ENCODE data around the gene EPC1. TPM values are rescaled to one million over a fixed set of nuclear protein-coding genes. Genes with fewer than 3 reads are reported as not detected.

Gene EPC1
- total RNA-seq, 2 experiments from 2014 or later: 27.1 to 27.3 TPM

DNA sequence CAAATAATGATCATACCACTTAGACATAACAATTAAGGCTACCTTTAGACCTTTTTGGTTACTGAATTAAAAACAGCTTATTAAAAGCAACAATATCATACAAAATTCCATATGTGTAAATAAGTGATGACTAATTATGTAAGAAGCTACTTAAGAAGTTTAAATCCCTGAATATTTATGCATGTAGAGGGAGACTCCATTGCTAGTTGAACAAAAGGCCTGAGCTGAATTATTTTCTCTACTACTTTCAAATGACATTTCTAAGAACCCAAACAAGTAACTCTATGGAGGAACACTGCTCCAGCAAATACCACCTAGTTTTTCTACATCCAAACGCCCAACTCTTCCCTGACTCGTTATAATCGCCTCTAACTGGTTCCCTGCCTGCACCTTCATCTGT, 31.5 kb downstream of the EPC1 start:
- Mint-ChIP-seq H3K27me3 (no peaks in the 10 kb centered on the region), H3K9me3 (no peaks in the 10 kb centered on the region), H3K27ac (peak overlapping the region; percentile 66), H3K4me3 (no peak overlapping the region), H3K4me1 (ENCODE audit: low read depth) (peaks cover 74% of the 10 kb centered on the region), H3K36me3 (peaks cover 2% of the 10 kb centered on the region)
- CTCF ChIA-PET: interaction anchor here (1.2 to 1.9 kb wide), 2 partner anchors 22 to 30 kb away, joined by 3 to 8 read pairs; no protein-coding TSS in a partner anchor
- POLR2A ChIA-PET: no interaction called here
- no peak for DNase-seq
- intact Hi-C loops (cut with micrococcal nuclease): no loop called here

GRCh38 chr10:32314588-32314987, 32.4 kb downstream of the EPC1 start:
- CTCF ChIA-PET: interaction anchor here (1.2 to 1.9 kb wide), 3 partner anchors 21 to 31 kb away, joined by 3 to 8 read pairs (median 5); no protein-coding TSS in a partner anchor
- peaks cover 2% of the 10 kb centered on the region for H3K36me3 Mint-ChIP-seq

DNA sequence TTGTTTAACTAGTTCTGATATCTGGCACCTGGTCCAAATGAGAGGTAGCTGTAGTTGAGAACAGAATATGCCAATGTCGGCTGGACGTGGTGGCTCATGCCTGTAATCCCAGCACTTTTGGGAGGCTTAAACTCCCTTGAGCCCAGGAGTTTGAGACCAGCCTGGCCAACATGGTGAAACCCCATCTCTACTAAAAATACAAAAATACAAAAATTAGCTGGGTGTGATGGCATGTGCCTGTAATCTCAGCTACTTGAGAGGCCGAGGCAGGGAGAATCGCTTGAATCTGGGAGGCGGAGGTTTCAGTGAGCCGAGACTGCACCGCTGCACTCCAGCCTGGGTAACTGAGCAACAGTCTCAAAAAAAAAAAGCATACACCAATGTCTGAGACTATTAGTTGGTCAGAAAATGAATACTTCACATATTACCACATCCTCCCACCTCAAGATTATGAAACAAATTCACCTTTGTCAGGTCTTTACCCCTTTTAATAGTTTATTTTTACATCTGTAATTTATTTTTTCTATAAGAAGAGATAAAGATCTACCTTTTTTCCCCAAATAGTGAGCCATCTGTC, 38.8 kb downstream of the EPC1 start:
- no peaks in the 10 kb centered on the region for H3K9me3 Mint-ChIP-seq
- DNase-seq: peak; percentile 41
- peak overlapping the region; percentile 76 for H3K27ac Mint-ChIP-seq
- H3K36me3 Mint-ChIP-seq: peaks cover 19% of the 10 kb centered on the region
- CTCF ChIA-PET: interaction anchor here (2.1 kb wide), 1 partner anchor 38 kb away, joined by 6 read pairs; no protein-coding TSS in a partner anchor
- H3K4me3 Mint-ChIP-seq: peak overlapping the region; percentile 53
- no peaks in the 10 kb centered on the region for H3K27me3 Mint-ChIP-seq
- intact Hi-C loops (cut with micrococcal nuclease): no loop called here
- peaks cover 66% of the 10 kb centered on the region for H3K4me1 Mint-ChIP-seq (ENCODE audit: low read depth)
- POLR2A ChIA-PET: interaction anchor here (1.4 kb wide), 1 partner anchor 29 kb away, joined by 4 read pairs; no protein-coding TSS in a partner anchor

More at GRCh38 chr10:32314588-32314987, 32.4 kb downstream of the EPC1 start:
- Mint-ChIP-seq H3K4me3 (no peak overlapping the region), H3K9me3 (no peaks in the 10 kb centered on the region), H3K27ac (peak overlapping the region; percentile 1), H3K4me1 (ENCODE audit: low read depth) (peaks cover 71% of the 10 kb centered on the region), H3K27me3 (no peaks in the 10 kb centered on the region)
- no peak for DNase-seq
- POLR2A ChIA-PET: interaction anchor here (1.4 to 1.5 kb wide), 2 partner anchors 10 to 32 kb away, joined by 3 to 6 read pairs; partner anchors contain the start of gene EPC1
- intact Hi-C loops (cut with micrococcal nuclease): no loop called here

- Mint-ChIP-seq H3K27ac (peak overlapping the region; percentile 76), H3K9me3 (no peaks in the 10 kb centered on the region), H3K4me1 (ENCODE audit: low read depth) (peaks cover 66% of the 10 kb centered on the region), H3K4me3 (peak overlapping the region; percentile 32), H3K27me3 (no peaks in the 10 kb centered on the region), H3K36me3 (peaks cover 23% of the 10 kb centered on the region)
- ChIA-PET POLR2A (no interaction called here), CTCF (interaction anchor here (2.1 kb wide), 1 partner anchor 38 kb away, joined by 6 read pairs; no protein-coding TSS in a partner anchor)
- intact Hi-C loops (cut with micrococcal nuclease): loop anchor here (1.0 kb wide), 1 partner anchor 11 kb away; no protein-coding TSS in a partner anchor
- no peak for DNase-seq
Observed at GRCh38 chr10:32307609-32308008, 39.3 kb downstream of the EPC1 start.

- DNase-seq: no peak
- Mint-ChIP-seq H3K4me3 (peak overlapping the region; percentile 69), H3K4me1 (ENCODE audit: low read depth) (peaks cover 71% of the 10 kb centered on the region), H3K27ac (peak overlapping the region; percentile 90), H3K27me3 (no peaks in the 10 kb centered on the region), H3K36me3 (peaks cover 22% of the 10 kb centered on the region), H3K9me3 (no peaks in the 10 kb centered on the region)
- intact Hi-C loops (cut with micrococcal nuclease): loop anchor here (2.0 to 5.0 kb wide), 4 partner anchors 19 to 47 kb away; partner anchors contain the start of gene EPC1
- POLR2A ChIA-PET: interaction anchor here (0.6 to 1.7 kb wide), 4 partner anchors 11 to 112 kb away, joined by 3 to 5 read pairs (median 3); no protein-coding TSS in a partner anchor
- CTCF ChIA-PET: interaction anchor here (1.2 kb wide), 1 partner anchor 79 kb away, joined by 3 read pairs; no protein-coding TSS in a partner anchor
Observed at GRCh38 chr10:32299354-32299980, 47.5 kb downstream of the EPC1 start.

- Mint-ChIP-seq H3K9me3 (no peaks in the 10 kb centered on the region), H3K36me3 (peaks cover 13% of the 10 kb centered on the region), H3K27ac (peak overlapping the region; percentile 90), H3K4me3 (peak overlapping the region; percentile 69), H3K4me1 (ENCODE audit: low read depth) (peaks cover 62% of the 10 kb centered on the region), H3K27me3 (no peaks in the 10 kb centered on the region)
- intact Hi-C loops (cut with micrococcal nuclease): loop anchor here (2.0 to 5.0 kb wide), 4 partner anchors 21 to 49 kb away; partner anchors contain the start of gene EPC1
- DNase-seq: no peak
- POLR2A ChIA-PET: interaction anchor here (0.9 to 1.7 kb wide), 2 partner anchors 47 to 48 kb away, joined by 3 to 5 read pairs; no protein-coding TSS in a partner anchor
- CTCF ChIA-PET: interaction anchor here (0.6 to 1.0 kb wide), 3 partner anchors 30 to 69 kb away, joined by 3 read pairs; no protein-coding TSS in a partner anchor
Observed at GRCh38 chr10:32298075-32298812, 48.7 kb downstream of the EPC1 start.

GRCh38 chr10:32295027-32295426, 51.9 kb downstream of the EPC1 start:
- peak overlapping the region; percentile 24 for H3K27ac Mint-ChIP-seq
- H3K4me3 Mint-ChIP-seq: no peak overlapping the region
- intact Hi-C loops (cut with micrococcal nuclease): loop anchor here (5.0 kb wide), 2 partner anchors 33 to 37 kb away; no protein-coding TSS in a partner anchor

DNA sequence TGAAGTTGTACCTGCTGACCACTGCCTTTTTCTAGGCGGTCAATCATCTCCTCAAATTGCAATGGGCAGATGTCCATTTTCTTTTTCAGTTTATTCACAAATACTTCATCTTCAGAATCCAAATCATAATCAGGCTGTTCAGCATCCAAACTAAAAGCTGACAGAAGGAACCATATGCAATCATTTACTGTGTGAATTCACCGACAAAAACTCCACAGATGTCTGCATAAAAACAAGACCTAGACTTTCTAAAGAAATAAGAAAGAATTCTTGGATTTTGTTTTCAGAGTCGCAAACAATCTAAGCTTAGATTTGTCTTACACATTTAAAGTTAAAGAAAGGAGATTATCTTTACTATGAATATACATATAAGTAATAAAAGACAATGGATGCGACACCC, 53.4 kb downstream of the EPC1 start:
- ChIA-PET POLR2A (no interaction called here), CTCF (interaction anchor here (1.1 kb wide), 1 partner anchor 21 kb away, joined by 3 read pairs; no protein-coding TSS in a partner anchor)
- intact Hi-C loops (cut with micrococcal nuclease): no loop called here
- peaks cover 33% of the 10 kb centered on the region for H3K4me1 Mint-ChIP-seq (ENCODE audit: low read depth)
- no peaks in the 10 kb centered on the region for H3K27me3 Mint-ChIP-seq
- no peaks in the 10 kb centered on the region for H3K9me3 Mint-ChIP-seq
- peaks cover 6% of the 10 kb centered on the region for H3K36me3 Mint-ChIP-seq
- H3K4me3 Mint-ChIP-seq: no peak overlapping the region
- DNase-seq: no peak
- H3K27ac Mint-ChIP-seq: no peak overlapping the region

More at GRCh38 chr10:32295027-32295426, 51.9 kb downstream of the EPC1 start:
- H3K36me3 Mint-ChIP-seq: peaks cover 2% of the 10 kb centered on the region
- POLR2A ChIA-PET: no interaction called here
- CTCF ChIA-PET: interaction anchor here (0.7 kb wide), 1 partner anchor 16 kb away, joined by 3 read pairs; no protein-coding TSS in a partner anchor
- no peak for DNase-seq
- H3K9me3 Mint-ChIP-seq: no peaks in the 10 kb centered on the region
- H3K4me1 Mint-ChIP-seq (ENCODE audit: low read depth): peaks cover 44% of the 10 kb centered on the region
- H3K27me3 Mint-ChIP-seq: no peaks in the 10 kb centered on the region

GRCh38 chr10:32279795-32280194, 67.2 kb downstream of the EPC1 start:
- H3K4me1 Mint-ChIP-seq (ENCODE audit: low read depth): peaks cover 3% of the 10 kb centered on the region
- POLR2A ChIA-PET: no interaction called here
- intact Hi-C loops (cut with micrococcal nuclease): no loop called here
- DNase-seq: no peak
- H3K4me3 Mint-ChIP-seq: no peak overlapping the region
- H3K9me3 Mint-ChIP-seq: no peaks in the 10 kb centered on the region
- H3K27me3 Mint-ChIP-seq: no peaks in the 10 kb centered on the region
- peaks cover 15% of the 10 kb centered on the region for H3K36me3 Mint-ChIP-seq
- no peak overlapping the region for H3K27ac Mint-ChIP-seq
- CTCF ChIA-PET: interaction anchor here (1.0 kb wide), 1 partner anchor 66 kb away, joined by 3 read pairs; no protein-coding TSS in a partner anchor

- H3K4me1 Mint-ChIP-seq (ENCODE audit: low read depth): peaks cover 14% of the 10 kb centered on the region
- CTCF ChIA-PET: interaction anchor here (1.7 kb wide), 1 partner anchor 17 kb away, joined by 4 read pairs; no protein-coding TSS in a partner anchor
- no peak overlapping the region for H3K4me3 Mint-ChIP-seq
- H3K36me3 Mint-ChIP-seq: peaks cover 35% of the 10 kb centered on the region
- intact Hi-C loops (cut with micrococcal nuclease): no loop called here
- no peaks in the 10 kb centered on the region for H3K9me3 Mint-ChIP-seq
- POLR2A ChIA-PET: no interaction called here
- no peak for DNase-seq
- no peak overlapping the region for H3K27ac Mint-ChIP-seq
- no peaks in the 10 kb centered on the region for H3K27me3 Mint-ChIP-seq
Observed at GRCh38 chr10:32273336-32273735, 73.6 kb downstream of the EPC1 start.

DNA sequence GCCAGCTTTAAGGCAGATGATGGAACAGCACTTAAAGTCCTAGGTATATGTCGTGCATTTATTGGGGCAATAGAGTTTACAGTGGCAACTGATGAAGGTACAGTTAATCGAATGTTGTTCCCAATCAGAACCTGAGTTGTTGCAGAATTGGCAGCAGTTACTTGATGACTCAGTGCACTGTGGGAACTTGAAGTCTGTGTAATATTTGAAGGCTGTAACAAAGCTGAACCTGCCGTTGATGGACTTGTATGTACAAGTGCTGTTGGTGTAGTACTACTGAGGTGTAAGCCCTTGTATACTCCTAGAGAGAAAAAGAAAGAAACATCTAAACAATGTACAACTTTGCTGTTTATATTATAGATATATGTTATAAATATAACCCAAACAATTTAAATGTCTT, 75.3 kb downstream of the EPC1 start:
- Mint-ChIP-seq H3K27me3 (no peaks in the 10 kb centered on the region), H3K36me3 (peaks cover 49% of the 10 kb centered on the region)

More for the DNA sequence above, 75.3 kb downstream of the EPC1 start:
- Mint-ChIP-seq H3K4me3 (no peak overlapping the region), H3K9me3 (no peaks in the 10 kb centered on the region), H3K4me1 (ENCODE audit: low read depth) (peaks cover 16% of the 10 kb centered on the region), H3K27ac (no peak overlapping the region)
- intact Hi-C loops (cut with micrococcal nuclease): no loop called here
- CTCF ChIA-PET: no interaction called here
- POLR2A ChIA-PET: no interaction called here
- no peak for DNase-seq

Measured in activated CD4-positive, alpha-beta memory T cell treated with anti-CD3 and anti-CD28 coated beads for 36 hours (primary cell).